HG03521 (cell line): ENCODE results near the gene FUT9.
"Not testable (repeated sequence)": the region's sequence is repeated elsewhere in the genome, so short reads cannot be mapped to it uniquely, and the experiment has no call there.

Source experiments
- ATAC-seq: cut with Tn5 transposase; IDR thresholded peaks from one replicate; pipeline ENCODE4 v1.9.1; 2021; ENCODE audit warnings: mild to moderate bottlenecking, moderate library complexity; ENCODE audit not compliant: unreplicated experiment

Gene FUT9

GRCh38 chr6:96171112-96171511, 155.3 kb downstream of the FUT9 start:
- no peak for ATAC-seq

GRCh38 chr6:96184798-96185197, 169.0 kb downstream of the FUT9 start:
- ATAC-seq = no peak

- no peak for ATAC-seq
Measured at GRCh38 chr6:96186094-96186493, 170.3 kb downstream of the FUT9 start.

- ATAC-seq = no peak
Measured at GRCh38 chr6:96186516-96187195, 170.9 kb downstream of the FUT9 start.

- no peak for ATAC-seq
Measured at GRCh38 chr6:96194675-96195074, 178.9 kb downstream of the FUT9 start.

GRCh38 chr6:96195272-96195671, 179.5 kb downstream of the FUT9 start:
- ATAC-seq = no peak

GRCh38 chr6:96196633-96197032, 180.9 kb downstream of the FUT9 start:
- ATAC-seq = no peak

GRCh38 chr6:96197241-96197640, 181.5 kb downstream of the FUT9 start:
- ATAC-seq = no peak

GRCh38 chr6:96202571-96202970, 186.8 kb downstream of the FUT9 start:
- ATAC-seq = no peak

GRCh38 chr6:96211341-96211740, 195.6 kb downstream of the FUT9 start:
- ATAC-seq = no peak

GRCh38 chr6:96212066-96212465, 196.3 kb downstream of the FUT9 start:
- ATAC-seq = no peak

- ATAC-seq = no peak
Measured at GRCh38 chr6:96213784-96214183, 198.0 kb downstream of the FUT9 start.

- no peak for ATAC-seq
Measured at GRCh38 chr6:96223695-96224094, 207.9 kb downstream of the FUT9 start.

GRCh38 chr6:96227135-96227534, 211.4 kb downstream of the FUT9 start:
- ATAC-seq = no peak

- no peak for ATAC-seq
Measured at GRCh38 chr6:96234444-96234843, 218.7 kb downstream of the FUT9 start.

GRCh38 chr6:96235927-96236326, 220.2 kb downstream of the FUT9 start:
- no peak for ATAC-seq

- no peak for ATAC-seq
Measured at GRCh38 chr6:96236471-96236870, 220.7 kb downstream of the FUT9 start.

- ATAC-seq = no peak
Measured at GRCh38 chr6:96237638-96238347, 222.0 kb downstream of the FUT9 start.

- no peak for ATAC-seq
Measured at GRCh38 chr6:96246563-96246962, 230.8 kb downstream of the FUT9 start.

- ATAC-seq = no peak
Measured at GRCh38 chr6:96249755-96250154, 234.0 kb downstream of the FUT9 start.

GRCh38 chr6:96257751-96258150, 242.0 kb downstream of the FUT9 start:
- no peak for ATAC-seq

- ATAC-seq = not testable (repeated sequence)
Measured at GRCh38 chr6:96260787-96261430, 245.1 kb downstream of the FUT9 start.
